Fibroblast of the aortic adventitia (primary cell): Measurements from ENCODE around the gene MRPL40. TPM values are rescaled to one million over a fixed set of nuclear protein-coding genes. Genes with fewer than 3 reads are reported as not detected.

Experiments used
- DNase-seq: peaks from one replicate; pipeline ENCODE4 v3.0.0-alpha.2; 2010; ENCODE audit warnings: low read depth
- H3K4me3 ChIP-seq: 2 replicates; pipeline ENCODE4 v1.5.1; 2011; ENCODE audit warnings: low read depth, mild to moderate bottlenecking, control low read depth, low read length, moderate library complexity
- CTCF ChIP-seq: IDR thresholded peaks from 2 replicates; pipeline ENCODE4 v1.5.1; 2011; ENCODE audit warnings: mild to moderate bottlenecking, low read length, control low read depth, inconsistent platforms; ENCODE audit not compliant: insufficient read depth
- total RNA-seq: library from RNA; depleted of rRNA; stranded (reverse); fragments of >200 nt; gene quantifications from 2 replicates; pipeline ENCODE4 v1.2.3, GENCODE V29; 2012; ENCODE audit warnings: low replicate concordance

The MRPL40 gene
- total RNA-seq, 1 donor: 41.8 TPM

GRCh38 chr22:19479355-19480172 lies 47.2 kb downstream of the MRPL40 start, which contains the start of gene CDC45:
Gene CDC45 (plus strand): TSS chr22:19479920. CDS start chr22:19479969, 49 bp downstream.
- DNase-seq: peak; percentile 99
- TF ChIP-seq CTCF: no peak
- H3K4me3 ChIP-seq: peak within 1 kb of the TSS; percentile 96

GRCh38 chr22:19480173-19480568 lies 47.8 kb downstream of the MRPL40 start:
- DNase-seq: no peak
- H3K4me3 ChIP-seq: peak overlapping the region; percentile 82
- no peak for TF ChIP-seq CTCF

GRCh38 chr22:19480789-19481188 lies 48.4 kb downstream of the MRPL40 start:
- no peak overlapping the region for H3K4me3 ChIP-seq
- TF ChIP-seq CTCF: no peak
- DNase-seq: no peak

GRCh38 chr22:19482297-19482696 lies 50.0 kb downstream of the MRPL40 start:
- no peak for TF ChIP-seq CTCF
- H3K4me3 ChIP-seq: no peak overlapping the region
- no peak for DNase-seq

- no peak for TF ChIP-seq CTCF
- DNase-seq: peak; percentile 43
- H3K4me3 ChIP-seq: no peak overlapping the region
Observed at GRCh38 chr22:19483481-19484244, 51.3 kb downstream of the MRPL40 start.

Other genes starting within 250 kb of the MRPL40 start
- gene CLTCL1, start 140.8 kb upstream of the MRPL40 start, total RNA-seq: 4.6 and 7.1 TPM in 2 replicates
- gene HIRA, start 812 bp upstream of the MRPL40 start, total RNA-seq: 13.5 and 17.7 TPM in 2 replicates
- gene C22orf39, start 15.2 kb downstream of the MRPL40 start, total RNA-seq: 9.6 and 10.5 TPM in 2 replicates
- 16.3 and 70.8 TPM in 2 replicates for gene UFD1, start 46.6 kb downstream of the MRPL40 start, total RNA-seq
- 2.3 and 22.9 TPM in 2 replicates for gene CDC45, start 47.4 kb downstream of the MRPL40 start, total RNA-seq
- gene CLDN5, start 91.9 kb downstream of the MRPL40 start, total RNA-seq: 0.27 and 1.6 TPM in 2 replicates